ENCODE measurements around the gene LINC01488. TPM values are rescaled to one million over a fixed set of nuclear protein-coding genes. Genes with fewer than 3 reads are reported as not detected.

The LINC01488 gene
- total RNA-seq, 1 donor from 2014 or later = not detected

GRCh38 chr11:69496631-69497220, 15.3 kb downstream of the LINC01488 start:
- H3K27ac ChIP-seq (ENCODE audit: low read depth, low read length) = no peak overlapping the region
- H3K4me1 ChIP-seq (ENCODE audit: control insufficient read depth in 3 of 3, insufficient read depth in 3 of 3, low read length in 3 of 3) = peaks cover 19 to 44% (median 31%) of the 10 kb centered on the region in 3 donors
- peak overlapping the region in 1 of 3 donors; percentile 6 for H3K4me3 ChIP-seq (ENCODE audit: low read length in 3 of 3)
- H3K27me3 ChIP-seq (ENCODE audit: control insufficient read depth in 3 of 3, insufficient read depth in 3 of 3, low read length in 3 of 3) = no peaks in the 10 kb centered on the region
- peak overlapping the region; percentile 48 to 51 (median 50) for H3K9ac ChIP-seq (ENCODE audit: low read depth in 1 of 3, low read length in 3 of 3)
- H3K9me3 ChIP-seq (ENCODE audit: control insufficient read depth in 3 of 3, low read length in 3 of 3) = no peaks in the 10 kb centered on the region
- no peaks in the 10 kb centered on the region for H3K36me3 ChIP-seq (ENCODE audit: control insufficient read depth in 3 of 3, insufficient read depth in 3 of 3, low read length in 3 of 3)

GRCh38 chr11:69497221-69497787, 15.8 kb downstream of the LINC01488 start:
- Histone ChIP-seq H3K4me1 (ENCODE audit: control insufficient read depth in 3 of 3, insufficient read depth in 3 of 3, low read length in 3 of 3) (peaks cover 19 to 45% (median 31%) of the 10 kb centered on the region in 3 donors), H3K9ac (ENCODE audit: low read depth in 1 of 3, low read length in 3 of 3) (no peak overlapping the region), H3K9me3 (ENCODE audit: control insufficient read depth in 3 of 3, low read length in 3 of 3) (no peaks in the 10 kb centered on the region), H3K36me3 (ENCODE audit: control insufficient read depth in 3 of 3, insufficient read depth in 3 of 3, low read length in 3 of 3) (no peaks in the 10 kb centered on the region), H3K27ac (ENCODE audit: low read depth, low read length) (peak overlapping the region; percentile 25), H3K4me3 (ENCODE audit: low read length in 3 of 3) (peak overlapping the region in 1 of 3 donors; percentile 22), H3K27me3 (ENCODE audit: control insufficient read depth in 3 of 3, insufficient read depth in 3 of 3, low read length in 3 of 3) (no peaks in the 10 kb centered on the region)

GRCh38 chr11:69498614-69499175, 17.2 kb downstream of the LINC01488 start:
- H3K27me3 ChIP-seq (ENCODE audit: control insufficient read depth in 3 of 3, insufficient read depth in 3 of 3, low read length in 3 of 3) = no peaks in the 10 kb centered on the region
- H3K36me3 ChIP-seq (ENCODE audit: control insufficient read depth in 3 of 3, insufficient read depth in 3 of 3, low read length in 3 of 3) = no peaks in the 10 kb centered on the region
- H3K9me3 ChIP-seq (ENCODE audit: control insufficient read depth in 3 of 3, low read length in 3 of 3) = no peaks in the 10 kb centered on the region
- peaks cover 19 to 48% (median 31%) of the 10 kb centered on the region in 3 donors for H3K4me1 ChIP-seq (ENCODE audit: control insufficient read depth in 3 of 3, insufficient read depth in 3 of 3, low read length in 3 of 3)
- H3K4me3 ChIP-seq (ENCODE audit: low read length in 3 of 3) = no peak overlapping the region
- H3K9ac ChIP-seq (ENCODE audit: low read depth in 1 of 3, low read length in 3 of 3) = no peak overlapping the region
- no peak overlapping the region for H3K27ac ChIP-seq (ENCODE audit: low read depth, low read length)

- H3K4me3 ChIP-seq (ENCODE audit: low read length in 3 of 3) = no peak overlapping the region
- H3K9ac ChIP-seq (ENCODE audit: low read depth in 1 of 3, low read length in 3 of 3) = no peak overlapping the region
- H3K27me3 ChIP-seq (ENCODE audit: control insufficient read depth in 3 of 3, insufficient read depth in 3 of 3, low read length in 3 of 3) = no peaks in the 10 kb centered on the region
- no peaks in the 10 kb centered on the region for H3K9me3 ChIP-seq (ENCODE audit: control insufficient read depth in 3 of 3, low read length in 3 of 3)
- H3K4me1 ChIP-seq (ENCODE audit: control insufficient read depth in 3 of 3, insufficient read depth in 3 of 3, low read length in 3 of 3) = peaks cover 19 to 47% (median 31%) of the 10 kb centered on the region in 3 donors
- H3K27ac ChIP-seq (ENCODE audit: low read depth, low read length) = no peak overlapping the region
- H3K36me3 ChIP-seq (ENCODE audit: control insufficient read depth in 3 of 3, insufficient read depth in 3 of 3, low read length in 3 of 3) = no peaks in the 10 kb centered on the region
Measured at GRCh38 chr11:69499186-69499917, 17.9 kb downstream of the LINC01488 start.

GRCh38 chr11:69499918-69500284, 18.4 kb downstream of the LINC01488 start:
- Histone ChIP-seq H3K9ac (ENCODE audit: low read depth in 1 of 3, low read length in 3 of 3) (no peak overlapping the region), H3K4me1 (ENCODE audit: control insufficient read depth in 3 of 3, insufficient read depth in 3 of 3, low read length in 3 of 3) (peaks cover 19 to 41% (median 28%) of the 10 kb centered on the region in 3 donors), H3K36me3 (ENCODE audit: control insufficient read depth in 3 of 3, insufficient read depth in 3 of 3, low read length in 3 of 3) (no peaks in the 10 kb centered on the region), H3K27ac (ENCODE audit: low read depth, low read length) (no peak overlapping the region), H3K4me3 (ENCODE audit: low read length in 3 of 3) (no peak overlapping the region), H3K9me3 (ENCODE audit: control insufficient read depth in 3 of 3, low read length in 3 of 3) (no peaks in the 10 kb centered on the region), H3K27me3 (ENCODE audit: control insufficient read depth in 3 of 3, insufficient read depth in 3 of 3, low read length in 3 of 3) (peaks cover 0 to 3% (median 0%) of the 10 kb centered on the region in 3 donors)

- Histone ChIP-seq H3K27ac (ENCODE audit: low read depth, low read length) (no peak overlapping the region), H3K27me3 (ENCODE audit: control insufficient read depth in 3 of 3, insufficient read depth in 3 of 3, low read length in 3 of 3) (peaks cover 0 to 3% (median 0%) of the 10 kb centered on the region in 3 donors), H3K4me3 (ENCODE audit: low read length in 3 of 3) (no peak overlapping the region), H3K36me3 (ENCODE audit: control insufficient read depth in 3 of 3, insufficient read depth in 3 of 3, low read length in 3 of 3) (no peaks in the 10 kb centered on the region), H3K9ac (ENCODE audit: low read depth in 1 of 3, low read length in 3 of 3) (no peak overlapping the region), H3K9me3 (ENCODE audit: control insufficient read depth in 3 of 3, low read length in 3 of 3) (no peaks in the 10 kb centered on the region), H3K4me1 (ENCODE audit: control insufficient read depth in 3 of 3, insufficient read depth in 3 of 3, low read length in 3 of 3) (peaks cover 19 to 36% (median 26%) of the 10 kb centered on the region in 3 donors)
Measured at GRCh38 chr11:69500285-69501120, 19.0 kb downstream of the LINC01488 start.

- Histone ChIP-seq H3K36me3 (ENCODE audit: control insufficient read depth in 3 of 3, insufficient read depth in 3 of 3, low read length in 3 of 3) (no peaks in the 10 kb centered on the region), H3K27me3 (ENCODE audit: control insufficient read depth in 3 of 3, insufficient read depth in 3 of 3, low read length in 3 of 3) (peaks cover 0 to 3% (median 0%) of the 10 kb centered on the region in 3 donors), H3K9me3 (ENCODE audit: control insufficient read depth in 3 of 3, low read length in 3 of 3) (peaks cover 0 to 2% (median 0%) of the 10 kb centered on the region in 3 donors), H3K9ac (ENCODE audit: low read depth in 1 of 3, low read length in 3 of 3) (no peak overlapping the region), H3K4me3 (ENCODE audit: low read length in 3 of 3) (no peak overlapping the region), H3K4me1 (ENCODE audit: control insufficient read depth in 3 of 3, insufficient read depth in 3 of 3, low read length in 3 of 3) (peaks cover 19 to 30% (median 24%) of the 10 kb centered on the region in 3 donors), H3K27ac (ENCODE audit: low read depth, low read length) (no peak overlapping the region)
Measured at GRCh38 chr11:69501121-69501489, 19.6 kb downstream of the LINC01488 start.

- Histone ChIP-seq H3K4me3 (ENCODE audit: low read length in 3 of 3) (no peak overlapping the region), H3K27ac (ENCODE audit: low read depth, low read length) (no peak overlapping the region), H3K36me3 (ENCODE audit: control insufficient read depth in 3 of 3, insufficient read depth in 3 of 3, low read length in 3 of 3) (no peaks in the 10 kb centered on the region), H3K9me3 (ENCODE audit: control insufficient read depth in 3 of 3, low read length in 3 of 3) (peaks cover 0 to 2% (median 0%) of the 10 kb centered on the region in 3 donors), H3K4me1 (ENCODE audit: control insufficient read depth in 3 of 3, insufficient read depth in 3 of 3, low read length in 3 of 3) (peaks cover 9 to 22% (median 15%) of the 10 kb centered on the region in 3 donors), H3K9ac (ENCODE audit: low read depth in 1 of 3, low read length in 3 of 3) (no peak overlapping the region), H3K27me3 (ENCODE audit: control insufficient read depth in 3 of 3, insufficient read depth in 3 of 3, low read length in 3 of 3) (peaks cover 0 to 3% (median 0%) of the 10 kb centered on the region in 3 donors)
Measured at GRCh38 chr11:69501891-69502860, 20.7 kb downstream of the LINC01488 start.
